PC-9 (cell line): ENCODE measurements around the gene ZNF777. TPM values are rescaled to one million over a fixed set of nuclear protein-coding genes. Genes with fewer than 3 reads are reported as not detected.

Source experiments
- Bru-seq: library from RNA; stranded (reverse); fragments of 400-500 nt; gene quantifications from one replicate; lab custom pipeline; 2021; lab: Mats Ljungman, UMichigan
- BruChase-seq, 2 experiments: library from RNA; stranded (reverse); fragments of 400-500 nt; gene quantifications; one replicate each; lab custom pipeline; 2021; lab: Mats Ljungman, UMichigan
- BruUV-seq: library from RNA; stranded (reverse); fragments of 400-500 nt; replicated peaks from 2 replicates; lab custom pipeline; 2021; lab: Mats Ljungman, UMichigan
- CTCF ChIA-PET: fragments of 300-600 bp; sonication (Branson Sonifier 250); formaldehyde crosslinking; loops from one replicate; lab custom pipeline; 2022; ENCODE audit warnings: antibody characterized with exemption; lab: Charles Lee
- POLR2A ChIA-PET: fragments of 300-600 bp; sonication (Branson Sonifier 250); formaldehyde crosslinking; loops from one replicate; lab custom pipeline; 2022; ENCODE audit warnings: antibody characterized with exemption; ENCODE audit not compliant: unreplicated experiment; lab: Charles Lee
- DNase-seq, 2 experiments: peaks; one replicate each; pipeline versions ENCODE4 v3.0.0 to v3.0.0-alpha.2; 2015 to 2022; ENCODE audit warnings: mixed read lengths in 1 of 2
- H2AFZ ChIP-seq: fragments of 200-600 bp; sonication (generic); 2 replicates; pipeline ENCODE4 v1.8.1; 2017; ENCODE audit warnings: antibody characterized with exemption
- H3F3A ChIP-seq: fragments of 200-600 bp; sonication (generic); 2 replicates; pipeline ENCODE4 v1.8.1; 2017; ENCODE audit warnings: antibody characterized with exemption, mild to moderate bottlenecking, low read depth; ENCODE audit not compliant: insufficient read depth
- H3K27ac ChIP-seq: fragments of 200-600 bp; sonication (generic); 2 replicates; pipeline ENCODE4 v1.6.1; 2016; ENCODE audit warnings: mixed run types
- H3K27me3 ChIP-seq: fragments of 200-600 bp; sonication (generic); 2 replicates; pipeline ENCODE4 v1.6.1; 2016; ENCODE audit warnings: low read depth, mixed run types; ENCODE audit not compliant: insufficient read depth
- H3K36me3 ChIP-seq: fragments of 200-600 bp; sonication (generic); 2 replicates; pipeline ENCODE4 v1.6.1; 2016; ENCODE audit warnings: low read depth, mixed run types
- H3K4me1 ChIP-seq: fragments of 200-600 bp; sonication (generic); replicated peaks from 2 replicates; pipeline ENCODE4 v1.6.1; 2016; ENCODE audit warnings: mixed run types; ENCODE audit not compliant: insufficient read depth
- H3K4me2 ChIP-seq: fragments of 200-600 bp; sonication (generic); 2 replicates; pipeline ENCODE4 v1.6.1; 2017; ENCODE audit warnings: mixed run types
- H3K4me3 ChIP-seq: fragments of 200-600 bp; sonication (generic); 2 replicates; pipeline ENCODE4 v1.6.1; 2016; ENCODE audit warnings: mixed run types
- H3K79me2 ChIP-seq: fragments of 200-600 bp; sonication (generic); 2 replicates; pipeline ENCODE4 v1.6.1; 2017; ENCODE audit warnings: low read depth, mixed run types
- H3K9me2 ChIP-seq: fragments of 200-600 bp; sonication (generic); 2 replicates; pipeline ENCODE4 v1.8.1; 2017; ENCODE audit warnings: mild to moderate bottlenecking; ENCODE audit not compliant: insufficient read depth
- H3K9me3 ChIP-seq: fragments of 200-600 bp; sonication (generic); 2 replicates; pipeline ENCODE4 v1.8.1; 2016; ENCODE audit warnings: low read depth; ENCODE audit not compliant: insufficient read depth
- H4K20me1 ChIP-seq: fragments of 200-600 bp; sonication (generic); 2 replicates; pipeline ENCODE4 v1.8.1; 2017; ENCODE audit not compliant: insufficient read depth
- CTCF ChIP-seq: fragments of 200-600 bp; sonication (generic); conservative IDR thresholded peaks from 2 replicates; pipeline ENCODE4 v1.6.1; 2017; ENCODE audit warnings: mixed run types, antibody characterized with exemption, mild to moderate bottlenecking, moderate library complexity
- EZH2 ChIP-seq: fragments of 200-600 bp; sonication (generic); IDR thresholded peaks from 2 replicates; pipeline ENCODE4 v1.8.0; 2017; ENCODE audit warnings: antibody characterized with exemption, low read depth
- intact Hi-C: fragments of 100-400 bp; cut with micrococcal nuclease; formaldehyde crosslinking; loops from one replicate; pipeline ENCODE4 v1.10.0; 2022; ENCODE audit not compliant: unreplicated experiment
- long read RNA-seq: library from polyadenylated mRNA; stranded (forward); transcript quantifications from one replicate; pipeline ENCODE4 v2.0.0, GENCODE V29; 2022
- total RNA-seq: library from RNA; stranded (reverse); gene quantifications from 2 replicates; pipeline ENCODE4 v1.2.3, GENCODE V29; 2021

The ZNF777 gene
- total RNA-seq (10.6 and 13.3 TPM in 2 replicates), Bru-seq, nascent RNA (percentile 67 among the genes with signal in this experiment), BruChase-seq, experiment 1, labeled RNA remaining after a 2-hour chase (percentile 54 among the genes with signal in this experiment), BruChase-seq, experiment 2, labeled RNA remaining after a 6-hour chase (percentile 54 among the genes with signal in this experiment)
- long read RNA-seq, partial matches to known transcripts: 0 of 35 reads
- long read RNA-seq, other reads (novel, unspliced or antisense): 35 of 35 reads

DNA sequence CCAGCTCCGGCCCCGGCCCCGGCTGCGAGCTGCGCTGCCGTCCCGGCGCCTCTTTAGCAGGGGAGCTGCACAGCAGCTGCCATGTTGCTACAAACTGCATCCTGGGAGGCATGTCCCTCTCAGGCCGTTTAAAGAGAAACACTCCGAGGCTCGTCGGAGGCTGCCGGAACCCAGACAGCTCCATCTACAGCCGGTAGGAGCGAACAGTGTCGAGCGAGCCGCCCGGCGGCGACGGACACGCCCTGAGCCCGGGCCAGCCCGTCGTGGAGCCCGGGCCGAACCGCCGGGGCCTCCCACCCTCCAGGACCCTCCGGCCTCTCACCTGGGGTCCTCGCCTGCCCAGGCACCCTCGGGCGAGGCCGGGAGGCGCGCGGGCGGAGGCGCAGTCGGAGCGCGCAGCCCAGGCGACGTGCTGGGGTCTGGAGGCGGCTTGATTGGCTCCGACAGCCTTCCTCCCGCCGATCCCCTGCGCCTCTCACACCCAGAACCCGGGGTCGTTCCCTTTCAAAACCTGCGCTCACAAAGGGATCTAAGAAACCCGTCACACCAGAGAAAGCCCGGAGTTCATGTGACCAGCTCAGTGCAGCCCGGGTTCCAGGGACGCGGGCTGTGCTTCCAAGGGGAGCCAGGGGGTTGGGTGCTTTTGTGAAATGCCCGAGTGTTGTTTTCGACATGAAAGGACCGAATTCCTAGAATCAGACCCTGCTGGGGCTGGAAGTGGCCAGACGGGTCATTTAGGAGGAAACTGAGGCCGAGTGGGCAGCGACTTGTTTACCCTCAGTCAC lies at the start of gene ZNF777:
Gene ZNF777, minus strand, starts transcription at position 570 of the 785 bp plus-strand sequence. CDS start 5,040 bp downstream, outside the sequence.
- Histone ChIP-seq H3K4me1 (peaks cover 12% of the 10 kb centered on the region), H3K9me2 (no peaks in the 10 kb centered on the region), H3K27ac (no peak within 1 kb of the TSS), H2AFZ (peak within 1 kb of the TSS; percentile 100), H3K4me2 (peak within 1 kb of the TSS; percentile 93), H3F3A (no peaks in the 10 kb centered on the region), H3K79me2 (peaks cover 27% of the 10 kb centered on the region), H3K36me3 (no peaks in the 10 kb centered on the region; the same call in 1 of the 2 replicates), H3K4me3 (peak within 1 kb of the TSS; percentile 72), H4K20me1 (peaks cover 14% of the 10 kb centered on the region; the same call in 1 of the 2 replicates), H3K27me3 (no peaks in the 10 kb centered on the region), H3K9me3 (no peaks in the 10 kb centered on the region)
- CTCF ChIA-PET: interaction anchor here (0.5 to 0.6 kb wide), 3 partner anchors 131 to 338 kb away, joined by 3 to 4 read pairs (median 3); no protein-coding TSS in a partner anchor
- peak; percentile 74 to 76 for DNase-seq
- peak; percentile 44; the same call in 1 of the 2 replicates for TF ChIP-seq CTCF
- no peak for TF ChIP-seq EZH2
- intact Hi-C loops: no loop called here
- BruUV-seq: no TSS peak
- POLR2A ChIA-PET: interaction anchor here (0.6 to 0.7 kb wide), 2 partner anchors 36 to 394 kb away, joined by 4 to 20 read pairs; no protein-coding TSS in a partner anchor

DNA sequence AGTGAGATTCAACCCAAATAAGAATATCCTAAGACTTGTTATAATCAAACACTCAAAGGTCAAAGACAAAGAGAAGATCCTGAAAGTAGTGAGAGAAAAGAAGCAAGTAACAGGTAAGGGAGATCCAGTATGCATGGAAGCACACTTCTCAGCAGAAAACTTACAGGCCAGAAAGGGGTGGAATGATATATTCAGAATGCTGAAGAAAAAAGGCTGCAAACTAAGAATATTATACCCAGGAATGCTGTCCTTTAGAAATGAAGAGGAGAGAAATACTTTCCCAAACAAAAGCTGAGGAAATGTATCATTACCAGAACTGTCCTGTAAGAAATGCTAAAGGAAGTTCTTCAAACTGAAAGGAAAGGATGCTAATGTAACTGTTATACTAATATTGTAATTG lies 49.4 kb upstream of the ZNF777 start:
- ChIA-PET CTCF (no interaction called here), POLR2A (no interaction called here)
- Histone ChIP-seq H4K20me1 (no peaks in the 10 kb centered on the region), H2AFZ (no peak overlapping the region), H3K4me1 (no peaks in the 10 kb centered on the region), H3K79me2 (no peaks in the 10 kb centered on the region), H3K4me2 (no peak overlapping the region), H3K9me2 (no peaks in the 10 kb centered on the region), H3F3A (no peaks in the 10 kb centered on the region), H3K9me3 (peaks cover 17% of the 10 kb centered on the region), H3K4me3 (no peak overlapping the region), H3K36me3 (no peaks in the 10 kb centered on the region), H3K27ac (no peak overlapping the region), H3K27me3 (peaks cover 4% of the 10 kb centered on the region; the same call in 1 of the 2 replicates)
- DNase-seq: no peak
- BruUV-seq: no TSS peak
- intact Hi-C loops: no loop called here
- TF ChIP-seq EZH2 (no peak), CTCF (no peak)

DNA sequence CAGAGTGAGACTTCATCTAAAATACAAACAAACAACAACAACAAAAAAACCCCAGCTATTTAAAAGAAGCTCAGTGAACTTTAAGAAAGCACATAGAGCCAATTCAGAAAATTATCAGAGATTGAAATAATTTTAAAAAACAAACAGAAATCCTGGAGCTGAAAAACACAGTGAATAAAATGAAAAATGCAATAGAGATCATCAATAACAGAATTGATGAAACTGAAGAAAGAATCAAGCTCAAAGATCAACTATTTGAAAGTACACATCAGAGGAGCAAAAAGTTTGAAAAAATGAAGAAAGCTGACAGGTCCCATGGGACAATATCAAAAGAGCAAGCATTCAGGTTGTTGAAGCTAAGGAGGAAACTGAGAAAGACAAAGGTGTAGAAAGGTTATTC lies 48.9 kb upstream of the ZNF777 start:
- H4K20me1 ChIP-seq: no peaks in the 10 kb centered on the region
- no peaks in the 10 kb centered on the region for H3K79me2 ChIP-seq
- H3K4me3 ChIP-seq: no peak overlapping the region
- BruUV-seq: no TSS peak
- H3K9me2 ChIP-seq: no peaks in the 10 kb centered on the region
- peaks cover 4% of the 10 kb centered on the region; the same call in 1 of the 2 replicates for H3K27me3 ChIP-seq
- ChIA-PET CTCF (no interaction called here), POLR2A (no interaction called here)
- H3F3A ChIP-seq: no peaks in the 10 kb centered on the region
- intact Hi-C loops: no loop called here
- no peak overlapping the region for H3K27ac ChIP-seq
- H3K4me2 ChIP-seq: no peak overlapping the region
- H2AFZ ChIP-seq: no peak overlapping the region
- H3K36me3 ChIP-seq: no peaks in the 10 kb centered on the region
- no peaks in the 10 kb centered on the region for H3K4me1 ChIP-seq
- TF ChIP-seq CTCF: no peak
- TF ChIP-seq EZH2: no peak
- no peak for DNase-seq
- H3K9me3 ChIP-seq: peaks cover 19% of the 10 kb centered on the region
